Endothelial cell (in vitro differentiated cells): ENCODE results near the gene ZNF827. TPM values are rescaled to one million over a fixed set of nuclear protein-coding genes. Genes with fewer than 3 reads are reported as not detected.

ENCODE experiments used
- DNase-seq: peaks from one replicate; pipeline ENCODE4 v3.0.0; 2021; ENCODE audit warnings: low spot score
- H3K27ac Mint-ChIP-seq: one replicate; pipeline ENCODE4 v1.8.0; 2021; ENCODE audit warnings: mixed read lengths, inconsistent platforms; ENCODE audit not compliant: unreplicated experiment
- H3K27me3 Mint-ChIP-seq: one replicate; pipeline ENCODE4 v1.8.0; 2021; ENCODE audit warnings: mild to moderate bottlenecking, moderate library complexity, mixed read lengths, inconsistent platforms; ENCODE audit not compliant: unreplicated experiment
- H3K36me3 Mint-ChIP-seq: one replicate; pipeline ENCODE4 v1.8.0; 2021; ENCODE audit warnings: mild to moderate bottlenecking, low read depth, mixed read lengths, inconsistent platforms; ENCODE audit not compliant: unreplicated experiment
- H3K4me1 Mint-ChIP-seq: one replicate; pipeline ENCODE4 v1.8.0; 2021; ENCODE audit warnings: mild to moderate bottlenecking, mixed read lengths, inconsistent platforms; ENCODE audit not compliant: unreplicated experiment
- H3K4me3 Mint-ChIP-seq: one replicate; pipeline ENCODE4 v1.8.0; 2021; ENCODE audit warnings: mild to moderate bottlenecking, mixed read lengths, inconsistent platforms; ENCODE audit not compliant: unreplicated experiment
- H3K9me3 Mint-ChIP-seq: one replicate; pipeline ENCODE4 v1.8.0; 2021; ENCODE audit warnings: mixed read lengths, inconsistent platforms; ENCODE audit not compliant: unreplicated experiment
- total RNA-seq: library from RNA; stranded (reverse); fragmentation: NEBNext Ultra II Directional; extraction: Animal tissue kit (Norgen Biotek cat#: 25700); gene quantifications from one replicate; pipeline ENCODE4 v1.2.1, GENCODE V29; 2021; ENCODE audit not compliant: unreplicated experiment
- TF ChIP-seq, protein P1 (sequence below): fragments of 200-600 bp; sonication (generic); IDR thresholded peaks from one replicate; pipeline ENCODE4 v1.5.0; 2021; ENCODE audit warnings: antibody characterized with exemption; ENCODE audit not compliant: unreplicated experiment

The ZNF827 gene
- total RNA-seq, 1 donor from 2014 or later, result 22.8 TPM

GRCh38 chr4:145876531-145877180 is 62.0 kb downstream of the ZNF827 start:
- Mint-ChIP-seq H3K27me3 (peaks cover 6% of the 10 kb centered on the region), H3K4me1 (peaks cover 26% of the 10 kb centered on the region), H3K9me3 (no peaks in the 10 kb centered on the region), H3K27ac (no peak overlapping the region), H3K36me3 (peaks cover 25% of the 10 kb centered on the region), H3K4me3 (no peak overlapping the region)
- TF ChIP-seq, protein P1, sequence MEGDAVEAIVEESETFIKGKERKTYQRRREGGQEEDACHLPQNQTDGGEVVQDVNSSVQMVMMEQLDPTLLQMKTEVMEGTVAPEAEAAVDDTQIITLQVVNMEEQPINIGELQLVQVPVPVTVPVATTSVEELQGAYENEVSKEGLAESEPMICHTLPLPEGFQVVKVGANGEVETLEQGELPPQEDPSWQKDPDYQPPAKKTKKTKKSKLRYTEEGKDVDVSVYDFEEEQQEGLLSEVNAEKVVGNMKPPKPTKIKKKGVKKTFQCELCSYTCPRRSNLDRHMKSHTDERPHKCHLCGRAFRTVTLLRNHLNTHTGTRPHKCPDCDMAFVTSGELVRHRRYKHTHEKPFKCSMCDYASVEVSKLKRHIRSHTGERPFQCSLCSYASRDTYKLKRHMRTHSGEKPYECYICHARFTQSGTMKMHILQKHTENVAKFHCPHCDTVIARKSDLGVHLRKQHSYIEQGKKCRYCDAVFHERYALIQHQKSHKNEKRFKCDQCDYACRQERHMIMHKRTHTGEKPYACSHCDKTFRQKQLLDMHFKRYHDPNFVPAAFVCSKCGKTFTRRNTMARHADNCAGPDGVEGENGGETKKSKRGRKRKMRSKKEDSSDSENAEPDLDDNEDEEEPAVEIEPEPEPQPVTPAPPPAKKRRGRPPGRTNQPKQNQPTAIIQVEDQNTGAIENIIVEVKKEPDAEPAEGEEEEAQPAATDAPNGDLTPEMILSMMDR, result no peak
- DNase-seq, result no peak

GRCh38 chr4:145873901-145874300 is 64.7 kb downstream of the ZNF827 start:
- H3K9me3 Mint-ChIP-seq, result no peaks in the 10 kb centered on the region
- TF ChIP-seq, protein P1, result no peak

GRCh38 chr4:145871209-145871608 is 67.4 kb downstream of the ZNF827 start:
- Mint-ChIP-seq H3K27ac (no peak overlapping the region), H3K4me1 (peaks cover 30% of the 10 kb centered on the region), H3K4me3 (no peak overlapping the region)

More at GRCh38 chr4:145873901-145874300, 64.7 kb downstream of the ZNF827 start:
- Mint-ChIP-seq H3K4me3 (no peak overlapping the region), H3K36me3 (peaks cover 17% of the 10 kb centered on the region), H3K4me1 (peaks cover 26% of the 10 kb centered on the region), H3K27ac (no peak overlapping the region), H3K27me3 (peaks cover 4% of the 10 kb centered on the region)
- DNase-seq, result no peak

DNA sequence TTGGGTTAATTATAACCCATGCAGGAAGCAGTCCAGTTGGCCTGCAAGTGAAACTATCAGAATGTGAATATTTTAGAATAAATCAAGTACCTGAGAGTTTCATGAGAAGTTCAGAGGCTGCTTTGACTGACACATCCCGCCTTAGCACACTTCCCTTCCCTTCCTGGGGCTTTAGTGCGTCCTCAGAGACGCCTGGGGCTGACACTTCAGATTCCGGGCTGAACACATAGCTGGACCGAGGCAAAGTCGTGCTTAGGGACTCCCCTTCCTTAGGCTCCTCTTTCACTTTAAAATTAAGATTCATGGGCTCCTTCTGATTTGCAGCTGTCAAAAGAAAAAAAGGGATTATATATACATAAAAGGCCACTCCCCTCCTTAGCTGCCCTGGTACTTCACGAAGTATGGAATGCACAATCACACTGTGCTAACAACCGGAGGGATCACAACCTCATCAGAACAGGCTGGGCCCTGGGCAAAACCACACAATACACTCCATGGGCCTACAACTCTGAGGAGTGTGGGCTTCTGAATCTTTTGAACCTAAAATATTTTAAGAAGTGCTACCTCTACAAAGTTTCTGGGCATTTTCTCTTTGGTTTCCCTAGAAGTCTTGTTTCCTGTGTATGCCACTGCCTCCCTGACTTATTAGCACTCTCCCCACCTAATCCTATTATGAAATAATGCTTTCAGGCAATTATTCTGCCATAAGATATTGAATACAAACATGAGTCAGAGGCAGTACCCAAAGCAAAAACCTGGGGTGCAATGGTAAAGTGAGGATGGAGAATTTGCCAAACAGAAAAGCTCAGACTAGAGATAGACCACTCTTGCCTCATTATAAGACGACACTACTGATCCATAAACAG is 68.2 kb downstream of the ZNF827 start:
- Mint-ChIP-seq H3K9me3 (no peaks in the 10 kb centered on the region), H3K27ac (no peak overlapping the region), H3K36me3 (peaks cover 7% of the 10 kb centered on the region), H3K4me1 (peaks cover 37% of the 10 kb centered on the region), H3K27me3 (peaks cover 3% of the 10 kb centered on the region), H3K4me3 (no peak overlapping the region)
- DNase-seq, result no peak
- TF ChIP-seq, protein P1, result no peak

More at GRCh38 chr4:145871209-145871608, 67.4 kb downstream of the ZNF827 start:
- Mint-ChIP-seq H3K9me3 (no peaks in the 10 kb centered on the region), H3K27me3 (peaks cover 3% of the 10 kb centered on the region), H3K36me3 (peaks cover 7% of the 10 kb centered on the region)
- TF ChIP-seq, protein P1, result no peak
- no peak for DNase-seq
